ENCODE measurements around the gene MRC2.

The MRC2 gene

GRCh38 chr17:62661337-62661736 lies 33.9 kb downstream of the MRC2 start:
- DNase-seq, result no peak

DNA sequence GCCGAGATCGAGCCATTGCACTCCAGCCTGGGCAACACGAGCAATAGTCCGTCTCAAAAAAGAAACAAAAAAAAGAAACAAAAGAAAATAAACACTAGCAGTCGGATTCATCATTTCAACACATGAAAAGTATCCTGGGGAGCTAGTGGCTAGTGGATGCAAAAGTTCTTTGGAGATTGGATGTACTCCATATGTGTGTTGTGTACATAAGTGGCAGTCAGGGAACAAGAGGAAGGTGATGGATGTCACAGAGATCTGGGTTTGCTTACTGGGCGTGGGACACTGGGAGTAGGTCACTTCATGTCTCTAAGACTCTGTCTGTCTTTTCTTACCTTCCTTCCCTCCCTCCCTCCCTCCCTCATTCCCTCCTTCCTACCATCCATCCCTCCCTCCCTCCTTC lies 35.4 kb downstream of the MRC2 start:
- no peak for DNase-seq

DNA sequence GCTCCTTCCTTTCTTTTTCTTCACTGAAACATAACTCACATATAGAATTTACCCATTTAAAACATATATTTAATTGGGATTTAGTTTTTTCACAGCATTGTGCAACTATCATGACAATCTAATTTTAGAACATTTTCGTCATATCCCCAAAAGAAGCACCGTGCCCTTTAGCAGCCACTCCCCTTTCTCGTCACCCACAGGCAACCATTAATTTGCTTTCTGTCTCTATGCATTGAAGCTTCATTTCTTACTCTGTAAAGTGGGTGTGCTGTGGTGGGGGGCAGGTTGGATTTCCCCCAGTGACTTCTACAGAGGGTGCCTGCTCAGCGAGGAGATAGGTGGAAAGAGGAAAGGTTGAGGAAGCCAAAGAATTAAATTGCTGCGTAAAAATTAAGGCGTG lies 35.8 kb downstream of the MRC2 start:
- no peak for DNase-seq

GRCh38 chr17:62664336-62665120 lies 37.1 kb downstream of the MRC2 start:
- no peak for DNase-seq

GRCh38 chr17:62665599-62665998 lies 38.1 kb downstream of the MRC2 start:
- DNase-seq, result no peak

GRCh38 chr17:62666061-62666800 lies 38.8 kb downstream of the MRC2 start:
- no peak for DNase-seq

DNA sequence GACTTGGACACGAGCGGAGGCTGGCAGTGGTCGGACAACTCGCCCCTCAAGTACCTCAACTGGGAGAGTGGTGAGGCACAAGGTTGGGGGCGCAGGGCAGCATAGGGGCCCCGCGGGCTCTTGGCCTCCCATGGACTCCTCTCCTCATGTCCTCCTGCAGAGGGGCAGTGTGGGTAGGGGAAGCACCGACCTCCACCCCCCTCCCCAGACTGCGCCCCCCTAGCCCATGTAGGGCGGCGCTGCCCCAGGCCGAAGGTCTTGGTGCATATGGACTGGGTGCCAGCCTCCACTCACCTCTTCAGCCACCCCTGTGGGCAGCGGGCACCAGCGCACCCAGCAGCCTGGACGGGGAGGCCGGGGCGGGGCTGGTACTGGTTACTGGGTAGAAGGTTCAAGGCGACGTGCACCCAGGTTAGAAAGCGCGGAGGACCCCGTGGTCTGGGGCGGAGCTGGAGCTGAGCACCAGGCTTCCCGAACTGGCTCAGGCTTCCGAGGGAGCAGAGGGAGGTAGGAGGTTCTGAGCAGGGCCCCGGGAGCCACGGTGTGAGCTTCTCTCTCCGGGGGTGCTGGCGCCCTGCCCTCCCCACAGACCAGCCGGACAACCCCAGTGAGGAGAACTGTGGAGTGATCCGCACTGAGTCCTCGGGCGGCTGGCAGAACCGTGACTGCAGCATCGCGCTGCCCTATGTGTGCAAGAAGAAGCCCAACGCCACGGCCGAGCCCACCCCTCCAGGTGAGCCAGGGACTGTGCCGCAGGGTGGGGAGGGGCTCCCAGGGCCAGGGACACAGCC lies 39.5 kb downstream of the MRC2 start:
- no peak for DNase-seq

DNA sequence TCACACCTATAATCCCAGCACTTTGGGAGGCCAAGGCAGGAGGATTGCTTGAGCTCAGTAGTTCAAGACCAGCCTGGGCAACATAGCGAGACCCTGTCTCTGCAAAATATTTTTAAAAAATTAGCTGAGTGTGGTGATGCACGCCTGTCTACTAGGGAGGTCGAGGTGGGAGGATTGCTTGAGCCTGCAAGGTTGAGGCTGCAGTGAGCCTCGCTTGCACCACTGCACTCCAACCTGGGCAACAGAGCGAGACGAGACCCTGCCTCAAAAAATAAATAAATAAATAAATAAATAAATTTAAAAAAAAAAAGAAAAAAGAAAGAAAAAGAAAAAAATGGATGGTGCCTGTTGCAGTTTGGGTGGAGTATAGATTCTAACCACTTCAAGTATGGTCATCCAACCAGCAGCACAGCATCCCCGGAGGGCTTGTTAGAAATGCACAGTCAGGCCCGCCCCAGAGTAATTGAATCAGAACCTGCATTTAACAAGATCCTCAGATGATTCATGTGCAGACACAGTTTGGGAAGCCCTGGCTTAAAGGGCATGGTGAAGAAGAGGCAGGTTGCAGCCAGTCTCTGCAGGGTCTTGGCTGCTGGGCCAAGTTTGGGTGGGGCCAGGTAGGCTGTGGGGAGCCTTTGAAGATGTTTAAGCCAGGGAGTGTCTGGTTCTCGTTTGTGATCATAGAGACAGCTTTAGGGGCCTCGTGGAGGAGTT lies 40.8 kb downstream of the MRC2 start:
- DNase-seq, result no peak

GRCh38 chr17:62670202-62670821 lies 42.8 kb downstream of the MRC2 start:
- no peak for DNase-seq

GRCh38 chr17:62671553-62671952 lies 44.1 kb downstream of the MRC2 start:
- DNase-seq, result no peak

DNA sequence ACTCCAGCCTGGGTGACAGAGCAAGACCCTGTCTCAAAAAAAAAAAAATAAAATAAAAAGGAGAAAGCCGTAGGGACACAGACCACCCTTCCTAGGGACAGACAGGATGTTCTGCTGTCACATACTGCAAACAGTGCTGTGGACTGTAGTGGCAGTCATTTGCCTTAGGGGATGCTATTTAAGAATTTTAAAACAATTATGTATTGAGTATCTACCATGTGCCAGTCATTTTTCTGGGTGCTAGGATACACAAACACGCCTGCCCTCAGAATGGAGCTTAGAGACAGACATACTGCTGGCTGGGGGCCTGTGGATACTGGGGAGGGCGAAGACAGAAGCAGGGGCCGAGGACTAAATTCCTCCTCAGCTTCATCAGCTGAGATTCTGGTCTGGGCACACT lies 45.5 kb downstream of the MRC2 start:
- DNase-seq, result no peak

GRCh38 chr17:62673614-62674362 lies 46.3 kb downstream of the MRC2 start:
- DNase-seq, result no peak

- no peak for DNase-seq
These were observed 46.9 kb downstream of the MRC2 start for GRCh38 chr17:62674363-62674739.

- DNase-seq, result no peak
These were observed 47.4 kb downstream of the MRC2 start for GRCh38 chr17:62674841-62675240.

DNA sequence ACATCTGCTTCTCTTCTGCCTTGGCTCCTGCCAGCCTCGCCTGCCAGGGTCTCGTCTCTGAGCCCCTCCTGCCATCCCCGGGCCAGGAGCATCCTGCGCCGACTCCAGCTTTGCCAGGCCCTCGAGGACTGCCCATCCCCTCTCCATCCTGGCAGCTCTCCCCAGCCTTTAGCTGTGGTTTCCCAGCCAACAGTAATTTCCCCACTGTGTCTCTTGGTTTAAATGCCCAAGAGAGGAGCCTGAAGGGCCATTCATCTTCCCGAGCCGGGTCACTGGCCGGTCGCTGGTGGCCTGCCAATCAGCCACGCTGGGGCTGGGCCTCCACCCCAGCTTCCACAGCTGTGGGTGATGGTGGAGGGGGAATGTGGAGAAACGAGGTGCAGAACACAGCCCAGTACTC lies 47.8 kb downstream of the MRC2 start:
- DNase-seq, result no peak

DNA sequence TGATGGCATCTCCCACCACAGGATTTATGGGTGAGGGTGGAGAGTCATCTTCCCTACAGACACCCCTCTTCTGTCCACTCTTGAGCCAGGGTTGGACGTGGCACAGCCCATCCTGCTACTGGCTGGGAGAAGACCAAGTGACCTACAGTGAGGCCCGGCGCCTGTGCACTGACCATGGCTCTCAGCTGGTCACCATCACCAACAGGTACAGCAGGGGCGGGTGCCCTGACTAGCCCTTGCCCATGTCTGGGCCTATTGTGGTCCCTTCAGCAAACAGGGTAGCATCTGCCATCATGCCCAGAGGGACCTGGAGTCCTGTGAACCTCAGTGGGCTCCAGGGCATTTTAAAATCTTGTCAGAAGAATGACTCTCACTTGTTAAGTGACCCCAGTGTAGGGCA lies 48.2 kb downstream of the MRC2 start:
- no peak for DNase-seq

GRCh38 chr17:62676231-62676943 lies 48.9 kb downstream of the MRC2 start:
- no peak for DNase-seq

DNA sequence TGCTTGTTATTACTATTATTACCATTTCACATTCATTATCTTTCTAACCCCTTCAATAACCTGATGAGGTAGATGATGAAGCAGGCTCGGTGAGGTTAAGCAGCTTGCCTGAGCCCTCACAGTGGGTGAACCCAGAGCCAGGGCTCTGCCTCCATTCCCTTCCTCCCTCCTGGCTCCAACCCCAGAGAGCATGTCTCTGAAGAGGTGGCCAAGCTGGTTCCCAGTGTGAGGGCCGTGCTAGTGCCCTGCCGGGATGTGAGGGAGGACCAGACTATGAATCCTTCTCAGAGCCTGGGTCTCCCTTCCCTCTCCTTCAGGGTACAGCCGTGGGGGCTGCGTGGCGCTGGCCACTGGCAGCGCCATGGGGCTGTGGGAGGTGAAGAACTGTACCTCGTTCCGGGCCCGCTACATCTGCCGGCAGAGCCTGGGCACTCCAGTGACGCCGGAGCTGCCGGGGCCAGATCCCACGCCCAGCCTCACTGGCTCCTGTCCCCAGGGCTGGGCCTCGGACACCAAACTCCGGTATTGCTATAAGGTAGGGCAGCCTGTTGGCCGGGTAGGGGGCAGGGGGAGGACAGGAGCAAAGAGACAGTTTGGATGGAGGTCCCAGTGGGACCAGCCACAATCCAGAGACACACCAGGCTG lies 49.6 kb downstream of the MRC2 start:
- DNase-seq, result no peak

GRCh38 chr17:62678214-62678919 lies 50.9 kb downstream of the MRC2 start:
- no peak for DNase-seq

DNA sequence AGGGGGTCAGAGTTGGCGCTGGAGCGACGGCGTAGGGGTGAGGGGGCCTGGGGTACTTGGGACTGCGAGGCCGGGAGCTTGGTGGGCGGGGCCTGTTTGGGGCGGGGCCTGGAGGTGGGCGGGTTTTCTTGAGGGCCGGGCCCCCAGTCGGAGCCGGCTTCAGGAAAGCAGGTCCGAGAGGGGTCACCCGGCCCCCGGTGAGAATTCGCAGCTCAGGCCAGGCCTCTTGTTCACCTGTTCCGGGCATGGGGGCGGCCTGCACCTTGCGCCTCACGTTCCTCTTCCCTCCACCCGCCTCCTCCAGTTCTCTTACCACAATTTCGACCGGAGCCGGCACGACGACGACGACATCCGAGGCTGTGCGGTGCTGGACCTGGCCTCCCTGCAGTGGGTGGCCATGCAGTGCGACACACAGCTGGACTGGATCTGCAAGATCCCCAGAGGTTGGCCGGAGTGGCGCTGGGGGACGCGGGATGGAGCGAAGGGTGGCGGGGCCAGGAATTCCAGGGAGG lies 52.5 kb downstream of the MRC2 start:
- DNase-seq, result no peak
